ENCODE data around the gene RBM39.
A peak's percentile ranks its signal among the peaks of the same experiment; 100 is the strongest.
"Not testable (repeated sequence)": the region's sequence is repeated elsewhere in the genome, so short reads cannot be mapped to it uniquely, and the experiment has no call there.

The RBM39 gene

GRCh38 chr20:35710039-35710438, 32.0 kb downstream of the RBM39 start:
- Histone ChIP-seq H3K9ac (ENCODE audit: low read depth, low read length) (no peak overlapping the region), H3K4me1 (ENCODE audit: insufficient read depth, low read length) (no peaks in the 10 kb centered on the region), H3K9me3 (ENCODE audit: insufficient read depth, low read depth, low read length) (no peaks in the 10 kb centered on the region), H3K27me3 (ENCODE audit: insufficient read depth, low read length) (no peaks in the 10 kb centered on the region), H3K4me3 (ENCODE audit: low read length) (no peak overlapping the region), H3K27ac (ENCODE audit: low read length) (no peak overlapping the region), H3K36me3 (ENCODE audit: insufficient read depth, low read depth, low read length) (peaks cover 99% of the 10 kb centered on the region)

DNA sequence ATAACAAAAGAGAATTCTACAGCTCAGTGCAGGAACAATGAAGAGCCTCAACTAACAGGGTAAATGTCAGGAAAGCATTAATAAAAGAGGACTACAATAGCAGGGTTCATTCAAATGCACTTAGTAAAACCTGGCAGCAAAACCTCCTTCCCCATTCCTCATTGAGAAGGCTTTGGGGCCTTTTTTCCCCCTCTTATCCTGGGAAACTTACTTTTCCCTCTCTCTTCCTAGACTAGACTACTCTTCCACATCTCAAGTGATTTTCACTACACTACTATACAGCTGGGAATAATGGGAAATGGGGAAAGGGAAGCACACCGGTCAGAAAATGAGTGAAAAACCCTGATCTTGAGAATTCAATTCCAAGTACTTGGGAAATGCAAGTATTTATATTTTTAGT, 32.8 kb downstream of the RBM39 start:
- Histone ChIP-seq H3K27me3 (ENCODE audit: insufficient read depth, low read length) (no peaks in the 10 kb centered on the region), H3K9me3 (ENCODE audit: insufficient read depth, low read depth, low read length) (no peaks in the 10 kb centered on the region), H3K4me1 (ENCODE audit: insufficient read depth, low read length) (no peaks in the 10 kb centered on the region), H3K36me3 (ENCODE audit: insufficient read depth, low read depth, low read length) (peaks cover 99% of the 10 kb centered on the region), H3K27ac (ENCODE audit: low read length) (no peak overlapping the region), H3K4me3 (ENCODE audit: low read length) (no peak overlapping the region), H3K9ac (ENCODE audit: low read depth, low read length) (no peak overlapping the region)

DNA sequence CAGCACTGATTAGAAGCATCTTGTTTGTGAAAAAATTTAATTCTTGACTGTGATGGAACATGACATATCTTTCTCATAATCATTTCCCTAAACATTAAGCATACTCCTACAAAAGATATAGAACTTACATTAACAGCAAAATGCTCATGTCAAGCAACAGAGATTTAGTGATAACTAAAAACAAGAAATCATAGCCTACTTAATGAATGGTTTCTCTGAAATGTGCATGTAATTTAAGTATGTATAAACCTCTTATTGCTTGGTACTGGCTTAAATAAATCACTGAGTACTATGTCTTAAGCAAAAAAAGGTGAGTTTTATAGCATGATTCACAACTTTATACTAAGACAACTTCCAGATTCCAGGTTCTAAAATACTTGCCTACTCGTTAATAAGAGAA, 33.6 kb downstream of the RBM39 start:
- Histone ChIP-seq H3K4me1 (ENCODE audit: insufficient read depth, low read length) (no peaks in the 10 kb centered on the region), H3K27ac (ENCODE audit: low read length) (no peak overlapping the region), H3K27me3 (ENCODE audit: insufficient read depth, low read length) (no peaks in the 10 kb centered on the region), H3K36me3 (ENCODE audit: insufficient read depth, low read depth, low read length) (peaks cover 99% of the 10 kb centered on the region), H3K9me3 (ENCODE audit: insufficient read depth, low read depth, low read length) (no peaks in the 10 kb centered on the region), H3K9ac (ENCODE audit: low read depth, low read length) (no peak overlapping the region), H3K4me3 (ENCODE audit: low read length) (no peak overlapping the region)

DNA sequence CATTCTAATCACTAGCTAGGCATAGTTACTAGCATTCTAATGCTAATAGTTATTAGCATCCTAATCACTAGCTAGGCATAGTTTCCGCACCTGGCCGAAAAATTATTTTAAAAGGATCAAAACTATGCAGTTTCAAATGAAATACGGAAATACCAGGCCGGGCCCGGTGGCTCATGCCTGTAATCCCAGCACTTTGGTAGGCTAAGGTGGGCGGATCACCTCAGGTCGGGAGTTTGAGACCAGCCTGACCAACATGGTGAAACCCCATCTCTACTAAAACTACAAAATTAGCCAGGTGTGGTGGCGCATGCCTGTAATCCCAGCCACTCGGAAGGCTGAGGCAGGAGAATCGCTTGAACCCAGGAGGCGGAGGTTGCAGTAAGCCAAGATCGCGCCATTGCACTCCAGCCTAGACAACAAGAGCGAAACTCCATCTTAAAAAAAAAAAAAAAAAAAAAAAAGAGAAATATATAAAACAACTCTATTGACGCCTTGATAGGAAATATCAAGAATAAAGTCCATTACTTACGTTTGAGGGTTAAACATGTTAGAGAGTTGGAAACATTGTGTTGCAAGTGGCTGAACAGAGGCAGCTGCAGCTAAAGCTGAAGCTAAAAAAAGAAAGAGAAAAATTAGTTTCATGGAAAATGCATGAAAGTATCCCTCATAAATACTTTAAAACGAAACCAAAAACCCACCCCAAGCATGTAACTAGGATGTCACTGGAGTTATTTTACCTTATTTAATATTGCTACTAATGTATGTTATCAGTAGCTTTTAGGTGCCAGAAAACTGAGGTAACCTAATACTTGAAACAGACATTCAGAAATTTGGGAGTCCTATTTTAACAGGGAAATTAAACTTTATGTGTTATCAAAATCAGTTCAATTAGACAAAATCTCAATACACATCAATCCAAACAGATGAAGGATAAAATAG, 35.2 kb downstream of the RBM39 start:
- not testable (repeated sequence) for H3K9ac ChIP-seq (ENCODE audit: low read depth, low read length); H3K4me1 ChIP-seq (ENCODE audit: insufficient read depth, low read length); H3K4me3 ChIP-seq (ENCODE audit: low read length); H3K27ac ChIP-seq (ENCODE audit: low read length); H3K27me3 ChIP-seq (ENCODE audit: insufficient read depth, low read length); H3K9me3 ChIP-seq (ENCODE audit: insufficient read depth, low read depth, low read length)
- peaks cover 99% of the 10 kb centered on the region for H3K36me3 ChIP-seq (ENCODE audit: insufficient read depth, low read depth, low read length)

DNA sequence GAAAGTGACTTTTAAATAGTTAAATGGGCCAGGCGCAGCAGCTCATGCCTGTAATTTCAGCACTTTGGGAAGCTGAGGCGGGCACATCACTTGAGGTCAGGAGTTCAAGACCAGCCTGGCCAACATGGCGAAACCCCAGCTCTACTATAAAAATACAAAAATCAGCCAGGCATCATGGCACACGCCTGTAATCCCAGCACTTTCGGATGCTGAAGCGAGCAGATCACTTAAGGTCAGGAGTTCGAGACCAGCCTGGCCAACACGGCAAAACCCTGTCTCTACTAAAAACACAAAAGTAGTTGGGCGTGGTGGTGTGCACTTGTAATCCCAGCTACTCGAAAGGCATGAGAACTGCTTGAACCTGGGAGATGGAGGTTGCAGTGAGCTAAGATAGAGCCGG, 36.2 kb downstream of the RBM39 start:
- H3K27ac ChIP-seq (ENCODE audit: low read length); H3K27me3 ChIP-seq (ENCODE audit: insufficient read depth, low read length); H3K9me3 ChIP-seq (ENCODE audit: insufficient read depth, low read depth, low read length); H3K4me3 ChIP-seq (ENCODE audit: low read length); H3K9ac ChIP-seq (ENCODE audit: low read depth, low read length); H3K4me1 ChIP-seq (ENCODE audit: insufficient read depth, low read length): not testable (repeated sequence)
- H3K36me3 ChIP-seq (ENCODE audit: insufficient read depth, low read depth, low read length), result peaks cover 96% of the 10 kb centered on the region

GRCh38 chr20:35704514-35705261, 37.4 kb downstream of the RBM39 start:
- H3K4me1 ChIP-seq (ENCODE audit: insufficient read depth, low read length), result no peaks in the 10 kb centered on the region
- no peaks in the 10 kb centered on the region for H3K9me3 ChIP-seq (ENCODE audit: insufficient read depth, low read depth, low read length)
- peaks cover 84% of the 10 kb centered on the region for H3K36me3 ChIP-seq (ENCODE audit: insufficient read depth, low read depth, low read length)
- no peak overlapping the region for H3K9ac ChIP-seq (ENCODE audit: low read depth, low read length)
- no peaks in the 10 kb centered on the region for H3K27me3 ChIP-seq (ENCODE audit: insufficient read depth, low read length)
- no peak overlapping the region for H3K4me3 ChIP-seq (ENCODE audit: low read length)
- H3K27ac ChIP-seq (ENCODE audit: low read length), result no peak overlapping the region

GRCh38 chr20:35702824-35703695, 39.0 kb downstream of the RBM39 start:
- H3K9me3 ChIP-seq (ENCODE audit: insufficient read depth, low read depth, low read length), result no peaks in the 10 kb centered on the region
- H3K4me3 ChIP-seq (ENCODE audit: low read length), result no peak overlapping the region
- H3K4me1 ChIP-seq (ENCODE audit: insufficient read depth, low read length), result no peaks in the 10 kb centered on the region
- H3K36me3 ChIP-seq (ENCODE audit: insufficient read depth, low read depth, low read length), result peaks cover 67% of the 10 kb centered on the region
- no peak overlapping the region for H3K27ac ChIP-seq (ENCODE audit: low read length)
- no peak overlapping the region for H3K9ac ChIP-seq (ENCODE audit: low read depth, low read length)
- H3K27me3 ChIP-seq (ENCODE audit: insufficient read depth, low read length), result no peaks in the 10 kb centered on the region

GRCh38 chr20:35702051-35702823, 39.8 kb downstream of the RBM39 start:
- no peak overlapping the region for H3K27ac ChIP-seq (ENCODE audit: low read length)
- no peak overlapping the region for H3K9ac ChIP-seq (ENCODE audit: low read depth, low read length)
- H3K9me3 ChIP-seq (ENCODE audit: insufficient read depth, low read depth, low read length), result no peaks in the 10 kb centered on the region
- H3K4me3 ChIP-seq (ENCODE audit: low read length), result no peak overlapping the region
- no peaks in the 10 kb centered on the region for H3K27me3 ChIP-seq (ENCODE audit: insufficient read depth, low read length)
- no peaks in the 10 kb centered on the region for H3K4me1 ChIP-seq (ENCODE audit: insufficient read depth, low read length)
- peaks cover 60% of the 10 kb centered on the region for H3K36me3 ChIP-seq (ENCODE audit: insufficient read depth, low read depth, low read length)

DNA sequence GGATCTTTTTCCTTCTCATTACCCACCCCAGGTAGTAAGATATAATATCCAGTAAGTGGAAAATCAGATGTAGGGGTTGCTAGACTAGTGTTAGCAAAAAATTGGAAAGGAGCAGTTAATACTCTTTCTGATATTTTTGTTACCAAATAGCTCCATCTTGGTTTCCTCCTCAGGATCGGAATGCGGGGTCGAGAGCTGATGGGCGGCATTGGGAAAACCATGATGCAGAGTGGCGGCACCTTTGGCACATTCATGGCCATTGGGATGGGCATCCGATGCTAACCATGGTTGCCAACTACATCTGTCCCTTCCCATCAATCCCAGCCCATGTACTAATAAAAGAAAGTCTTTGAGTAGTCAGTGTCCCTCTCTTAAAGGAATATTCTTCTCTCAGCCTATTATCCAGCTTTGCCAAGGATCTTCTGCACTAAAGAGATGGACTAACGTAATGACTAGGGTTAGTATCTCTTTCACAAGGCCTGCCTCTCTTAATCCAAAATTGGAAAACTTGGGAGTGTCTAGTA, 41.4 kb downstream of the RBM39 start:
- H3K4me1 ChIP-seq (ENCODE audit: insufficient read depth, low read length), result no peaks in the 10 kb centered on the region
- H3K27ac ChIP-seq (ENCODE audit: low read length), result no peak overlapping the region
- peak overlapping the region; percentile 94 for H3K4me3 ChIP-seq (ENCODE audit: low read length)
- H3K9ac ChIP-seq (ENCODE audit: low read depth, low read length), result no peak overlapping the region
- no peaks in the 10 kb centered on the region for H3K9me3 ChIP-seq (ENCODE audit: insufficient read depth, low read depth, low read length)
- H3K36me3 ChIP-seq (ENCODE audit: insufficient read depth, low read depth, low read length), result peaks cover 48% of the 10 kb centered on the region
- no peaks in the 10 kb centered on the region for H3K27me3 ChIP-seq (ENCODE audit: insufficient read depth, low read length)

DNA sequence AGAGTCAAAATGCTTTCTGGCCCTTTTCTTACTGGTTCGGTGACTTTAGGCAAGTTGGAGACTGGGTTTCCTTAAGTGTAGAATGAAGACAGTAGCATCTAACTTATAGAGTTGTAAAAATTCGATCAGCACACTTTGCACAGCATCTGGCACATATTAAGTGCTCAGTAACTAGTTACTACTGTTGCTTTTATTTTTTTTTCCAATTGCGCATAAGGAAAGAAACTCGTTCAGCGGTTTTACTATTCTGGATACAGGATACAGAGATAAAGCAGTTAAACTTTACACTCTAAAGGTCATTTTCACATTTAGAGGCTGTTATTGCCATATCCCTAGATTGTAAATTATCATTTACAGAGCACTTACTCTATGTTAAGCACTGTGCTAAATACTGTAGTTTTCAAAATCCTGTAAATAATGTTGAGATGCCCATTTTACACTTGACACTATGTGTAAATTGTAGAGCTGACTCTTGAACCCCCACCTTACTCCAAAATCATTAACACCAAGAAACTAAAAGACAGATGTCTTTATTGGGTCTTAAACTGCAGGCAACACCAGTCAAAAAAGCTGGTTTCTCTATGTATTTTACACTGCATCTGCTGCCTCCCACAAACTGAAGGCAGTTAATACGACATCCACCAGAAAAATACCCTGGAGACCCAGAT, 42.0 kb downstream of the RBM39 start:
- H3K36me3 ChIP-seq (ENCODE audit: insufficient read depth, low read depth, low read length), result peaks cover 46% of the 10 kb centered on the region
- H3K27ac ChIP-seq (ENCODE audit: low read length), result peak overlapping the region; percentile 84

More for the DNA sequence above, 42.0 kb downstream of the RBM39 start:
- Histone ChIP-seq H3K9me3 (ENCODE audit: insufficient read depth, low read depth, low read length) (no peaks in the 10 kb centered on the region), H3K4me1 (ENCODE audit: insufficient read depth, low read length) (no peaks in the 10 kb centered on the region), H3K4me3 (ENCODE audit: low read length) (peak overlapping the region; percentile 94), H3K27me3 (ENCODE audit: insufficient read depth, low read length) (no peaks in the 10 kb centered on the region), H3K9ac (ENCODE audit: low read depth, low read length) (peak overlapping the region; percentile 95)

Measured in iPS-20b (cell line).